HG03108 (cell line): ENCODE measurements around the gene MYO1F.
A peak's percentile ranks its signal among the peaks of the same experiment; 100 is the strongest.

Experiments
- ATAC-seq: cut with Tn5 transposase; IDR thresholded peaks from one replicate; pipeline ENCODE4 v1.9.1; 2021; ENCODE audit warnings: moderate library complexity; ENCODE audit not compliant: unreplicated experiment

Gene MYO1F

DNA sequence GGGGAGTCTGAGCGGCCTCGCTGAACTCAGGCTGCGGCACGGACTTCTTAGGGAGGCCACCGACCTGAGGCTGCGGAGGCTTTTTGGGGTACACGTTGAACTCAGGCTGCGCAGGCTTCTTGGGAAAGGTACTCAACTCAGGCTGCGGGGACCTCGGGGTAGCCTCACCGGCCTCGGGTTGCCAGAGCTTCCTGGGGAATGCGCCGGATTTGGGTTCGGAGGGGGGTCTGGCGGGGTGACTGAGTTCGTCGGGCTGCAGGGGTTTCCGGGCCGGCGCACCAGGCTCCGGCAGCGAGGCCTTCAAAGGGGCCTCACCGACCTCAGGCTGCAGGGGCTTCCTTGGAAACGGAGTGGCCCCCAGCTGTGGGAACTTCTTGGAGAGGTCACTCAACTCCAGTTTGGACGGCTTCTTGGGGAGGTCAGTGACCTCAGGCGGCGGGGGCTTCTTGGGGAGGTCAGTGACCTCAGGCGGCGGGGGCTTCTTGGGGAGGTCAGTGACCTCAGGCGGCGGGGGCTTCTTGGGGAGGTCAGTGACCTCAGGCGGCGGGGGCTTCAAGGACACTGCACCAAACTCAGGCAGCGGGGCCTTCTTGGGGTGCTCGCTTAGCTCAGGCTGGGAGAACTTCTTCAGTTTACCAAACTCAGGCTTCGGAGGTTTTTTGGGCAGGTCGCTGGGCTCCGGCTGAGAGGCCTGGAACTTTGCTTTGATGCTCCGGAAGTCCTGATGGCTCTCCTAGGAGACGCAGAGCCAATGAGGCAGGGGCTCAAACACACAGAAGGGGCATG, 78.0 kb downstream of the MYO1F start:
- ATAC-seq: no peak

DNA sequence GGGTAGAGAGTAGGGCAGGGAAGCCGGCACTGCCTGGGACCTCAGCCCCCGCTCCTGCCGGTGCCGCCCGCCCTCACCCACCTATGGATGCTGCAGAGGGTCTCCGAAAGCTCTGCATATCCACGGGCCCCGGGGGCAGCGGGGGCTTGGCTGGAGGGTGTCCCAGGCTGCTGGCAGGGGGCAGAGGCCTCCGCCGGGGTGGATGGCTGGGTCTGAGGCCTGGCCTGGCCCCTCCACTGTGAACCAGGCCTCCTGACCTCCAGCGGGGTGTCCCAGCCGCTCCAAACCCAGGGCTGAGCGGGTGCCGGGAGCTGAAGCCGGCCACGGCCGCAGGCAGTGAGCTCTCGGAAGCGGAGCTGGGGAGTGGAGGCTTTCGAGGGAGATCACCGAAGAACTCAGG, 78.9 kb downstream of the MYO1F start:
- ATAC-seq: no peak

DNA sequence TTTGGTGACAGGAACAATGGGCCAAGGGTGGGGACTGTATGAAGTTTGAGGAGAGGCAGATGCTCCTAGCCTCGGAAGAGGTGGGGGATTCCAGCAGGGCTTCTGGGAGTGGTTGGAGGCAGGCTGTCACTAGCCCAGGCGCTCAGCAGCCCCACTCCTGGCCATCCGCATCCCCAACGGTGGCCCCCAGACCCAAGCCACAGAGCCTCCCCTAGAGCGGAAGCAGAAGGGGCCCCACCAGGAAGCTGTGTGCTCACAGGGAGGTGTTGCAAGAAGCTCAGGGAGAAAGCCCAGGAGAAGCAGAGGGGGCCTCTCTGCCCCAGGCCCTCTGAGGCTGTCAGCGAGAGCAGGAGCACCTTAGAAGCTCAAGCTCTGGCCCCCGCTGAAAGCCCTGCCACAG, 83.1 kb downstream of the MYO1F start:
- ATAC-seq: no peak

DNA sequence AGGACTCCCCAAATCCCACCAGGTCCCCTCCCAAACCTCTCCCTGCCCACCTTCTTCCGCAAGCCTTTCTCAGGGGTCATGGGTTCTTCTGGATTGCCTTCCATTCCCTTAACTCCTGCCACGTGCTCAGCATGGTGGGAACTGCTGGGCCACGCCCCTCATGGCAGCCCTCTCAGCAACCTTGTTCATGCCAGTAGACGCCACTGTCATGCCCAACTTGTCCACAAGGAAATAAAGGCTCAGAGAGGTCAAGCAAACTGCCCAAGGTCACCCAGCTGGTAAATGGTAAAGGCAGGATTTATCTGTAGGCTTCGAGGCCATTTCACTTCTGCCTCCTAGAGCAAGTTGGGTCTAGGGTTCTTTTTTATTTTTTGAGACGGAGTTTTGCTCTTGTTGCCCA, 85.7 kb downstream of the MYO1F start:
- ATAC-seq: no peak

DNA sequence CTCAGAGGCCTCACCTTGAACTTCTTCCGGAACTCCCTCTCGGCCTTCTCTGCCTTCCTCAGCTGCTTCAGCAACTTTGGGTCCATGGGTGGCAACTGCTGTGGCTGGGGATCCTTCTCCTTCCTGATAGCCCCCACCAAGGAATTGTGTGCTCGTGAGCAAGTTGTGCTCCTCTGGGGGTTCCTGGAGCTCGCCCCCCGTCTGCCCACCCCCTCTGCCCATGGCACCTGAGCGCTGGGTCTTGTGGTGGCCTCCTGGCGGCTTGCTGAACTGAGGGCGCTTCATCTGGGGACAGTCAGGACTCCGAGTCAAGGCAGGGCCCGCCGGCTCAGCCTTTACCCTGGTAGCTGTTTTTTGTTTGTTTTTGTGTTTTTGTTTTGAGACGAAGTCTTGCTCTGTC, 86.4 kb downstream of the MYO1F start:
- ATAC-seq: no peak

DNA sequence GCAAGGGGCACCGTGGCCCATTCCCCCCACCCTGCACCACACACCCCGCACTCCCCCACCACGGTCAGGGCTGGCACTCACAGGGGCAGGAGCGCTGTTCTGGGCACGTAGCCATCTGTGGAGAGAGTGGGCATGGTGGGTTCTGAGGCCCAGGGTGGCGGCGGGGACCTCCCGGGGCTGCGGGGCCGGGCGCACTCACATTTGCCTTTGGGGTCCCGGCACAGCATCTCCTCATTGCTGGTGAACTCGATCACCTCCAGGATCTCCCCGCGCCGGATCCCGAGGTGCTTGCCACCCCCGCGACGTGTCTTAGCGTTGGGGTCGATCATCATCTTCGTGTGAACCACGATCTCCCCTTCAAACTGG, 86.9 kb downstream of the MYO1F start:
- ATAC-seq: no peak

- ATAC-seq: no peak
These were observed 87.5 kb downstream of the MYO1F start for GRCh38 chr19:8489561-8490394.

- no peak for ATAC-seq
These were observed 88.9 kb downstream of the MYO1F start for GRCh38 chr19:8488365-8488764.

GRCh38 chr19:8487137-8487851, 89.9 kb downstream of the MYO1F start:
- peak; percentile 51 for ATAC-seq

DNA sequence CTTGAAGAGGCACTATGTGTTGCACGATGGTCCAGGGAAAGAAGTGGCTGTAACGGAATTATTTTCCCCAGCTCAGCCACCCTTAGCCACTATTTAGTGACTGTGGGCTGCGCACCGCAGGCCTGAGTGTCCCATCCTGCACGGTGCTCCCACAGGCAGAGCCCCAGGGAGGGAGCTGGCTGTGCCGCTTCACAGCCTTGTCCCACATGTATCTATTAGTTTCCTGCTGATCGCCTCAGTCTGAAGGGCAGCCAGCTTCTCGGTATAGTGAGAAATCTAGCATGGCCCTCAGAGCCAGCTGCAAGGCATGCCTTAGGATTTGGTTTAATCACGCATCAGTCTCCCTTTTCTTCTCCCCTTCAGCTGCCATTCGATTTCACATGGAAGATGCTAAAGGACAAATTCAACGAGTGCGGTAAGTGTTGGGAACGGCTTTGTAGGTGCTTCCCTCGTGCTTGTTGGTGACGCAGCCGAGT, 90.5 kb downstream of the MYO1F start:
- ATAC-seq: no peak

DNA sequence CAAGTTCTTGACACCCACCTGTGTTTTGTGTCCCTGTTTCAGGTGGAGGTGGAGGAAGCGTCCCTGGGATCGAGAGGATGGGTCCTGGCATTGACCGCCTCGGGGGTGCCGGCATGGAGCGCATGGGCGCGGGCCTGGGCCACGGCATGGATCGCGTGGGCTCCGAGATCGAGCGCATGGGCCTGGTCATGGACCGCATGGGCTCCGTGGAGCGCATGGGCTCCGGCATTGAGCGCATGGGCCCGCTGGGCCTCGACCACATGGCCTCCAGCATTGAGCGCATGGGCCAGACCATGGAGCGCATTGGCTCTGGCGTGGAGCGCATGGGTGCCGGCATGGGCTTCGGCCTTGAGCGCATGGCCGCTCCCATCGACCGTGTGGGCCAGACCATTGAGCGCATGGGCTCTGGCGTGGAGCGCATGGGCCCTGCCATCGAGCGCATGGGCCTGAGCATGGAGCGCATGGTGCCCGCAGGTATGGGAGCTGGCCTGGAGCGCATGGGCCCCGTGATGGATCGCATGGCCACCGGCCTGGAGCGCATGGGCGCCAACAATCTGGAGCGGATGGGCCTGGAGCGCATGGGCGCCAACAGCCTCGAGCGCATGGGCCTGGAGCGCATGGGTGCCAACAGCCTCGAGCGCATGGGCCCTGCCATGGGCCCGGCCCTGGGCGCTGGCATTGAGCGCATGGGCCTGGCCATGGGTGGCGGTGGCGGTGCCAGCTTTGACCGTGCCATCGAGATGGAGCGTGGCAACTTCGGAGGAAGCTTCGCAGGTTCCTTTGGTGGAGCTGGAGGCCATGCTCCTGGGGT, 91.5 kb downstream of the MYO1F start:
- no peak for ATAC-seq

DNA sequence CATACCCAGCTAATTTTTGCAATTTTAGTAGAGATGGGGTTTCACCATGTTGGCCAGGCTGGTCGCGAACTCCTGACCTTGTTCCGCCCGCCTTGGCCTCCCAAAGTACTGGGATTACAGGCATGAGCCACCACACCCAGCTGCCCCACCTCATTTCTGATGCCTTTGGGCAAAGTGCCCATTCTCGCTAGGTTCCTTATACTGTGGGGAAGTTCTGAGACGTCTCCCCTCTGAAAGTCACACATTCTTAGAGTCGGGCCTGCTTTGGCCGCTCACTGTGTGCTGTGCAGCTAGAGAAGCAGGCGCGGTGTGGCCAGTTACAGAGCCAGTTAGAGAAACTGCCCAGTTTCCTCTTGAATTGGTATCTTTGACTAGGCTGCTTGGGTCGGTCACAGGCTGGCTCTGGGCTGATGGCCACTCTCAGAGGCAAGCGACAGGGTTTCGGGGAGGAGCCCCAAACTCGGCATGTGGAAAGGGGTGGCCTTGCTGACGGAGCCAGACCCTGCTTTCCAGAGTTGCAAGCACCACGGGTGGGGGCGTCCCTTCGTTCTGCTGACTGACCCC, 92.8 kb downstream of the MYO1F start:
- no peak for ATAC-seq

DNA sequence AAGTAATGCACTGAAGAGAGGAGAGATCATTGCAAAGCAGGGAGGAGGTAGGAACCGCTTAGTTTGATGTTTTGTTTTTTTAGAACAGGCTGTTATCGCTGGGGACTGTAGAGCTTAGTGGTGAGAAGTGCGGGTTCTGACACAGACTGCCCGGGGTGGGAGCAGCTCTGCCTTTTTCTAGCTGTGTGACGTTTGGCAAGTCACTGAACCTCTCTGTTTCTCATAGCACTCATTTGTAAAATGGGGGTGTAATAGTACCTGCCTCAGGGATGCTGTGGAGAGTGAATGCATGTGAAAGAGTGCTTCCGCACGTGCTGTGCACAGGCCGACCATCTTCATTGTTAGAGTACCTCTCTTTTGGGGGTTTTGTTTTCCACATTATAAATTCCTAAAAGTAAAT, 94.1 kb downstream of the MYO1F start:
- no peak for ATAC-seq

DNA sequence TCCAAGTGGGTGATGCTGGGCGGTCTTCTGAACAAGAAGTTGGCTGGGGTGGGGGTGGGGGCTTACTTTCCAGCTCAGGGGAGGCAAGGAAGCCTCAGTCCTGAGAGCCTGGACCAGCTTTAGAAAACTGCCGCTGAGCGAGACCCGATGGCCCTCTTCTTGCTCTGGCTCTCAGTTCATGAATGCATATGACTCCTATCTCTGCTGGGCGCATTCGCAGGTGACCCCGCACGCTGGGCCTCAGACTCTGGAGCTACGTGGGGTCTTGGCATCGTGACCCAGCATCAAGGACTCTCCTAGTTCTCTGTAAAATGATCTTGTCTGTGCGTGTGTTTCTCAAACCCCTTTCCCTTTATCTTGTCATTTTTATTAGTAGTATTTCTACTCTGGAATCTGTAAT, 94.5 kb downstream of the MYO1F start:
- ATAC-seq: no peak

DNA sequence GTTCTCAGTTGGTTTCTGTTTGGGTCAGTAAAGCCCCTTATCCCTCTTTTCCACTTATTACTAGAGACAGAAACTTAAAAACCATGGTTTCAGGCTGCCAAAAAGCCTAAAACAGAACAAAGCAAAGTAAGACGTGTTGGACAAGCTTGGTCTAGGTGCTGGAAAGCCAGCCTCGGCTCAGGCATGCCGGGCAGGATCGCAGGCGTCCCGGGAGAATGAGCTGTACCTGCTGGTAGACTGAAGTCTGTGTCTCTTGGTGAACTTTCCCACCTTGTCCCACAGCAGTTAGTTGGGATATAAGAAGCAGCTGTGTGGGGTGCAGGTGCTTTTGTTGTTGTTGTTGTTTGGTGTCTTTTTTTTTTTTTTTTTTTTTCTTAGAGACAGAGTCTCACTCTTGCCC, 95.6 kb downstream of the MYO1F start:
- ATAC-seq: no peak

GRCh38 chr19:8481201-8481600, 96.0 kb downstream of the MYO1F start:
- no peak for ATAC-seq

GRCh38 chr19:8478598-8478997, 98.6 kb downstream of the MYO1F start:
- no peak for ATAC-seq

- ATAC-seq: no peak
These were observed 99.4 kb downstream of the MYO1F start for GRCh38 chr19:8477889-8478288.

DNA sequence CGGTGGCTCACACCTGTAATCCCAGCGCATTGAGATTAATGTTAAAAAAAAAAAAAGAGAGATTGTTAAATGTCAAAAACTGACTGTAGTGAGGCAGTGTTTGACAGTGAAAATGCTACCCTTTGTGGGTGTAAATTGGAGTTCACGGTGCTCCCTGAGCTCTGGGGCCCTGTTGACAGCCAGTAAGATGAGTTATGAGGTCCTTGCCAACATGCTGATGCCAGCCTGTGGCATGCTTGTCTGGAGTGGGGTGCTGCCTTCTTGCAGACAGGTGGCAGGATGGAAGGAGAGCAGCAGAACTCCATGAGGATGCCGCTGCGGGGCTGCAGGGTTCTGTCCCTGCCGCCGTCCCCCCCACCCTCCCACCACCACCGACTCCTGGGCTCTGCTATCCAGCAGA, 100.7 kb downstream of the MYO1F start:
- no peak for ATAC-seq

GRCh38 chr19:8475005-8475404, 102.2 kb downstream of the MYO1F start:
- ATAC-seq: no peak
